OCI-LY1 (cell line): ENCODE data around the gene TPPP.
"Not testable (repeated sequence)": the region's sequence is repeated elsewhere in the genome, so short reads cannot be mapped to it uniquely, and the experiment has no call there.

Experiments
- H2AFZ ChIP-seq: fragments of 200-600 bp; sonication (generic), shearing (Covaris generic); 2 replicates; pipeline ENCODE4 v1.6.0; 2014; ENCODE audit warnings: antibody characterized with exemption, mild to moderate bottlenecking, low read length
- H3F3A ChIP-seq: fragments of 200-600 bp; sonication (generic), shearing (Covaris generic); 2 replicates; pipeline ENCODE4 v1.6.0; 2014; ENCODE audit warnings: mild to moderate bottlenecking, antibody characterized with exemption, low read length, moderate library complexity; ENCODE audit not compliant: insufficient read depth
- H3K27ac ChIP-seq: fragments of 200-600 bp; sonication (generic); 2 replicates; pipeline ENCODE4 v1.5.1; 2014; ENCODE audit warnings: low read length, mixed run types, mild to moderate bottlenecking, low read depth; ENCODE audit not compliant: poor library complexity, severe bottlenecking
- H3K27me3 ChIP-seq: fragments of 200-600 bp; sonication (generic); 2 replicates; pipeline ENCODE4 v1.6.0; 2014; ENCODE audit warnings: antibody characterized with exemption, mild to moderate bottlenecking, low read length, moderate library complexity; ENCODE audit not compliant: insufficient read depth
- H3K36me3 ChIP-seq: fragments of 200-600 bp; sonication (generic); 2 replicates; pipeline ENCODE4 v1.6.1; 2014; ENCODE audit warnings: mild to moderate bottlenecking, antibody characterized with exemption, low read length, moderate library complexity, mixed read lengths; ENCODE audit not compliant: insufficient read depth
- H3K4me1 ChIP-seq: fragments of 200-600 bp; sonication (generic); 2 replicates; pipeline ENCODE4 v1.5.1; 2014; ENCODE audit warnings: mild to moderate bottlenecking, low read length, moderate library complexity; ENCODE audit not compliant: insufficient read depth, severe bottlenecking
- H3K4me2 ChIP-seq: fragments of 200-600 bp; sonication (generic), shearing (Covaris generic); 2 replicates; pipeline ENCODE4 v1.6.1; 2014; ENCODE audit warnings: low read length
- H3K4me3 ChIP-seq: fragments of 200-600 bp; sonication (generic); 2 replicates; pipeline ENCODE4 v1.5.1; 2014; ENCODE audit warnings: low read length, low read depth, mild to moderate bottlenecking, mixed read lengths; ENCODE audit not compliant: poor library complexity, severe bottlenecking
- H3K79me2 ChIP-seq: fragments of 200-600 bp; shearing (Covaris generic); 2 replicates; pipeline ENCODE4 v1.6.1; 2016; ENCODE audit warnings: mixed run types, low read length, mixed read lengths; ENCODE audit not compliant: insufficient read depth
- H3K9ac ChIP-seq: fragments of 200-600 bp; sonication (generic), shearing (Covaris generic); 2 replicates; pipeline ENCODE4 v1.6.1; 2014; ENCODE audit warnings: mild to moderate bottlenecking, low read length, mixed read lengths
- H3K9me2 ChIP-seq: fragments of 200-600 bp; sonication (generic), shearing (Covaris generic); 2 replicates; pipeline ENCODE4 v1.6.1; 2014; ENCODE audit warnings: low read depth, mild to moderate bottlenecking, low read length, mixed read lengths
- H3K9me3 ChIP-seq: fragments of 200-600 bp; shearing (Covaris generic); 2 replicates; pipeline ENCODE4 v1.6.1; 2014; ENCODE audit warnings: low read length, mixed read lengths
- H4K20me1 ChIP-seq: fragments of 200-600 bp; sonication (generic), shearing (Covaris generic); 2 replicates; pipeline ENCODE4 v1.6.0; 2016; ENCODE audit warnings: mild to moderate bottlenecking, low read length; ENCODE audit not compliant: insufficient read depth

TPPP gene

GRCh38 chr5:693271-694041 is at the start of gene TPPP:
Gene TPPP (minus strand): TSS chr5:693352. CDS start chr5:678060, 15,292 bp downstream.
- not testable (repeated sequence) for H3K9me2 ChIP-seq, H3K4me1 ChIP-seq, H3K36me3 ChIP-seq, H3K27ac ChIP-seq, H3F3A ChIP-seq, H3K79me2 ChIP-seq, H4K20me1 ChIP-seq, H2AFZ ChIP-seq, H3K27me3 ChIP-seq, H3K9me3 ChIP-seq
- Histone ChIP-seq H3K4me3 (peak within 1 kb of the TSS; percentile 63), H3K9ac (peak within 1 kb of the TSS; percentile 62; the same call in 1 of the 2 replicates), H3K4me2 (peak within 1 kb of the TSS; percentile 83)

- H4K20me1 ChIP-seq, H3K27ac ChIP-seq, H3K27me3 ChIP-seq, H3K36me3 ChIP-seq, H3K9me3 ChIP-seq, H3K4me1 ChIP-seq, H3K79me2 ChIP-seq, H3F3A ChIP-seq, H3K4me2 ChIP-seq, H3K4me3 ChIP-seq, H2AFZ ChIP-seq, H3K9ac ChIP-seq, H3K9me2 ChIP-seq: not testable (repeated sequence)
Measured at GRCh38 chr5:742276-742675, 49.1 kb upstream of the TPPP start.

DNA sequence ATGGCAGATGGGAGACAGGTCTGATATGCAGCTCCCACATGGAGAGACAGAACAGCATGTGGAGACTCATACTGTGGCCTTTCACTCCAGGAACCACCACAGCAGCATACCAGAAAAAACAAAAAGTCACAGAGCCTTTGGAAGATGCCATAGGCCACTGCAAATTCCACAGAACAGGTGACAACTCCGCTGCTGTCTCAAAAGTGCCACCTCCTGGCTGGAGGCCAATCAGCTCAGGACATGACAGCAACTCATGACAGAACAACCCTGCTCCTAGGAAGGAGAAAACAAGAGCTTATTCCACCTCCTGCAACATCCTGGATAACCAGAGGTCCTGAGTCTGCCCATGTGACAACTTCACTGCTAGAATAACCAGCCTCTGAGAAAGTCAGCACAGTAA is 41.0 kb upstream of the TPPP start:
- not testable (repeated sequence) for H2AFZ ChIP-seq, H3K36me3 ChIP-seq, H3F3A ChIP-seq

DNA sequence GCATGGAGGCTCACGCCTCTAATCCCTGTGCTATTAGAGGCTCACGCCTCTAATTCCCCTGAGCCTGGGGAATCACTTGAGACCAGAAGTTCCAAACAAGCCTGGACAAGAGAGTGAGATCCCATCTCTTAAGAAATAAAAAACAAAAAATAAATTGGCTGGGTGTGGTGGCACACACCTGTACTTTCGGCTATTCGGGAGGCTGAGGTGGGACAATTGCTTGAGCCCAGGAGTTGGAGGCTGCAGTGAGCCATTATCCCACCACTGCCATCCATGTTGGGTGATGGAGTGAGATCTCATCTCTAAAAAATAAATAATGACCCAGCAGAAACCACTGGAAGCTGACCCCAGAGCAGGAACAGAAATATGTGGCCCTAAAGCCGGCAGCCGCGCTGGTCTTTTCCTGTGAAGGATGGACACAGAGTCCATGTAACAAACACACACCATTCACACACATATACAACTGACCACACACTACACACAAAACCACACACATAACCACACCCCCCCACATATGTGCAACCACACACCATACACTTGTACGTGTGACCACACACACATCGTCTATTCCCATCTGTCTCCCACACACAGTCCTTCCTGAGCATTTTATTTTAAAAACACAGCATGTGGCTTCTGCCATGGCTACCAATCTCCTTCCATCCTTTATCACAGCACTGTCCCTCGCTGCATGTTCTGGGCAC is 39.8 kb upstream of the TPPP start:
- not testable (repeated sequence) for H3K27ac ChIP-seq

More for the DNA sequence above, 41.0 kb upstream of the TPPP start:
- H3K79me2 ChIP-seq, H3K9ac ChIP-seq, H3K27ac ChIP-seq, H4K20me1 ChIP-seq, H3K4me2 ChIP-seq, H3K27me3 ChIP-seq, H3K9me2 ChIP-seq, H3K9me3 ChIP-seq, H3K4me3 ChIP-seq, H3K4me1 ChIP-seq: not testable (repeated sequence)

GRCh38 chr5:729225-729624 is 36.1 kb upstream of the TPPP start:
- not testable (repeated sequence) for H3K9me3 ChIP-seq, H3K4me3 ChIP-seq, H3K27me3 ChIP-seq, H3K4me2 ChIP-seq, H3K27ac ChIP-seq, H3K79me2 ChIP-seq, H3F3A ChIP-seq, H2AFZ ChIP-seq, H4K20me1 ChIP-seq, H3K9ac ChIP-seq, H3K36me3 ChIP-seq, H3K4me1 ChIP-seq, H3K9me2 ChIP-seq

More for the DNA sequence above, 39.8 kb upstream of the TPPP start:
- H3K9me2 ChIP-seq, H3K36me3 ChIP-seq, H3K9me3 ChIP-seq, H3K9ac ChIP-seq, H2AFZ ChIP-seq, H3K79me2 ChIP-seq, H3K4me1 ChIP-seq, H3K4me2 ChIP-seq, H3F3A ChIP-seq, H3K4me3 ChIP-seq, H4K20me1 ChIP-seq, H3K27me3 ChIP-seq: not testable (repeated sequence)

DNA sequence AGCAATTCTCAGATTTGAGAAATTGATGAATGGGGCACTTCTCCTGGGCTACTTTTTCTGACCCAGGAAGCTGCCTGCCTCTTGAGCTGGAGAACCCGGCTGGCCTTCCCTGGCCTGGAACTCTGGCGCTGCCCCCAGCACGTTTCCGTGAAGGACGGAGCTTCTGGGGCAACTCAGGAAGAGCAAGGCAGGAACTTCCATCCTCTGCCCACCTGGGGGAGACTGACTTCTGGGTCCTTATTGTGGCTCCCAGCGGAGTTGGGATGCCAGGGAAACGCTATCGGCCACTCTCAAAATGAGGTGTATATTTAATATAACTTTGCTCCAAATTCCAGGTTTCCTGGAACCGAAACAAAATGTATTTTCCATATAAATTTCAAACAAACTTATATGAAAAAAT is 33.9 kb upstream of the TPPP start:
- H3K4me1 ChIP-seq, H3F3A ChIP-seq, H3K4me3 ChIP-seq, H3K9me3 ChIP-seq, H3K27ac ChIP-seq, H3K9me2 ChIP-seq, H3K4me2 ChIP-seq, H2AFZ ChIP-seq, H3K36me3 ChIP-seq, H3K27me3 ChIP-seq, H3K79me2 ChIP-seq, H4K20me1 ChIP-seq, H3K9ac ChIP-seq: not testable (repeated sequence)

DNA sequence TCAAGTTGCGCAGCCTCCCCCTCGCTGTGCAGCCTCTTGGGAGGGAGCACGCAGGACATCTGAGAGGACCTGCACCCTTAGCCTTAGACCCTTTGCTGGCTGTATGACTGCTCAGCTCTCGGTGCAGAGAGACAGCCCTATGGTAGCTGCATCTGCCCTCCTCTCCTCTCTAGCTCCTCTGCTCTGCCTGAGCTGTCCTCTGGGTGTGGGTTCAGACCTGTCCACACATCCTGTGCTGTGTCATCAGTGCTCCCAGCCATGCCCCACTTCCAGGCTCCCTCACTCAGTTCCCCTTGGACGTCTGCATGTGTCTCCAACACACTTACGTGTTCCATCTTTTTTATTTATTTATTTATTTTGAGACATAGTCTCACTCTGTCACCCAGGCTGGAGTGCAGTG is 30.7 kb upstream of the TPPP start:
- not testable (repeated sequence) for H3K9ac ChIP-seq, H3K4me1 ChIP-seq, H3K9me2 ChIP-seq, H3K36me3 ChIP-seq, H3K27me3 ChIP-seq, H3F3A ChIP-seq, H3K4me3 ChIP-seq, H3K79me2 ChIP-seq, H3K27ac ChIP-seq, H4K20me1 ChIP-seq, H3K9me3 ChIP-seq, H3K4me2 ChIP-seq, H2AFZ ChIP-seq
